ENCODE results near the gene ANKRD44.

DNA sequence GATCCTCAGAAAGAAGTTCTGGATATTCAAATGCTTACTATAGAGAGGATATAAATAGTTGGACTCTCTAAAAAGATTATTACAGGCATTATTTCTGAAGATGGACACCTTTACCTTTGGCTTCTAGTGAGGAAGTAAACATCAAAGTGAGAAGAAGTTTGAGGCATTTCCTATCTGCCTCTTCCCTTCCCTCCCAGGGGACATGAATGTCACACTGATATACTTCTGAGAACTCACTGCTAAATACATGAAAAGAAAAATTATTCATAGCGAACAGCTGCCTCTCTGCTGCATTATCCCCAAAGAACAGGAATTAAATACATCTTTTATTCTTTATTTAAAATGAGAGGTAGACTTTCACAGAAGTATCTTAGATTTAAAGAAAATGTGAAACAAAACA is 320.5 kb downstream of the ANKRD44 start:
- TF ChIP-seq, protein P1, sequence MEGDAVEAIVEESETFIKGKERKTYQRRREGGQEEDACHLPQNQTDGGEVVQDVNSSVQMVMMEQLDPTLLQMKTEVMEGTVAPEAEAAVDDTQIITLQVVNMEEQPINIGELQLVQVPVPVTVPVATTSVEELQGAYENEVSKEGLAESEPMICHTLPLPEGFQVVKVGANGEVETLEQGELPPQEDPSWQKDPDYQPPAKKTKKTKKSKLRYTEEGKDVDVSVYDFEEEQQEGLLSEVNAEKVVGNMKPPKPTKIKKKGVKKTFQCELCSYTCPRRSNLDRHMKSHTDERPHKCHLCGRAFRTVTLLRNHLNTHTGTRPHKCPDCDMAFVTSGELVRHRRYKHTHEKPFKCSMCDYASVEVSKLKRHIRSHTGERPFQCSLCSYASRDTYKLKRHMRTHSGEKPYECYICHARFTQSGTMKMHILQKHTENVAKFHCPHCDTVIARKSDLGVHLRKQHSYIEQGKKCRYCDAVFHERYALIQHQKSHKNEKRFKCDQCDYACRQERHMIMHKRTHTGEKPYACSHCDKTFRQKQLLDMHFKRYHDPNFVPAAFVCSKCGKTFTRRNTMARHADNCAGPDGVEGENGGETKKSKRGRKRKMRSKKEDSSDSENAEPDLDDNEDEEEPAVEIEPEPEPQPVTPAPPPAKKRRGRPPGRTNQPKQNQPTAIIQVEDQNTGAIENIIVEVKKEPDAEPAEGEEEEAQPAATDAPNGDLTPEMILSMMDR (IDR thresholded peaks at IDR 0.05) = no peak
- no peak for TF ChIP-seq JUN (IDR thresholded peaks at IDR 0.05)
- no peak for TF ChIP-seq POLR2A (IDR thresholded peaks at IDR 0.05; ENCODE audit: low read length)
- TF ChIP-seq NR3C1 (IDR thresholded peaks at IDR 0.05) = no peak
- TF ChIP-seq, protein P2, sequence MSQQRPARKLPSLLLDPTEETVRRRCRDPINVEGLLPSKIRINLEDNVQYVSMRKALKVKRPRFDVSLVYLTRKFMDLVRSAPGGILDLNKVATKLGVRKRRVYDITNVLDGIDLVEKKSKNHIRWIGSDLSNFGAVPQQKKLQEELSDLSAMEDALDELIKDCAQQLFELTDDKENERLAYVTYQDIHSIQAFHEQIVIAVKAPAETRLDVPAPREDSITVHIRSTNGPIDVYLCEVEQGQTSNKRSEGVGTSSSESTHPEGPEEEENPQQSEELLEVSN (IDR thresholded peaks at IDR 0.05; ENCODE audit: borderline replicate concordance, low read depth) = no peak
- TF ChIP-seq PHF8 (IDR thresholded peaks at IDR 0.05; ENCODE audit: borderline replicate concordance, low read depth) = no peak
- TF ChIP-seq EP300 (IDR thresholded peaks at IDR 0.05) = no peak
- TF ChIP-seq, protein P3, sequence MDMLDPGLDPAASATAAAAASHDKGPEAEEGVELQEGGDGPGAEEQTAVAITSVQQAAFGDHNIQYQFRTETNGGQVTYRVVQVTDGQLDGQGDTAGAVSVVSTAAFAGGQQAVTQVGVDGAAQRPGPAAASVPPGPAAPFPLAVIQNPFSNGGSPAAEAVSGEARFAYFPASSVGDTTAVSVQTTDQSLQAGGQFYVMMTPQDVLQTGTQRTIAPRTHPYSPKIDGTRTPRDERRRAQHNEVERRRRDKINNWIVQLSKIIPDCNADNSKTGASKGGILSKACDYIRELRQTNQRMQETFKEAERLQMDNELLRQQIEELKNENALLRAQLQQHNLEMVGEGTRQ (IDR thresholded peaks at IDR 0.05) = no peak
- no peak for TF ChIP-seq MAZ (IDR thresholded peaks at IDR 0.05; ENCODE audit: borderline replicate concordance, low read depth, low read length)
- no peak for TF ChIP-seq NFE2L2 (conservative IDR thresholded peaks at IDR 0.05; ENCODE audit: low read length)
- TF ChIP-seq ESRRA (IDR thresholded peaks at IDR 0.05; ENCODE audit: borderline replicate concordance, low read length) = no peak

All from A549 (cell line).